ENCODE measurements around the gene TTK. TPM values are rescaled to one million over a fixed set of nuclear protein-coding genes. Genes with fewer than 3 reads are reported as not detected.

Gene TTK
- total RNA-seq, 1 donor from 2014 or later = 32.1 TPM

DNA sequence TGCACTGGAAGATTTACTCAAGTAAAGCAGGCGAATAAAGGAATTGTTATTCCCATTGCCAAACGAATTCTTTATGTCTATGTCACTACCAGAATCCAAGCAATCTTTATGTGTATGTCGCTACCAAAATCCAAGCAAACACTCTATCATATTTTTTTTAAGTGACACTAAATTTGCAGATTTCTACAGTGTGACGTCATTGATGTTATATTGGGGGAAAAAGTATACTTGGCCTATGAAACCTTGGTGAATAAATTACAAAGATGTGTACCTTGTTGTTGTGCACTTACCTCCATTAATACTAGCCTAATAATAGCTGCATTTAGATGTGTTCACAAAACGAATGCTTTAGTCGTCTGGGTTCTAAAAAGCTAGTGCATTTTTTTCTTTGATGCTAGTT lies 957 bp downstream of the TTK start:
- DNase-seq (ENCODE audit: extremely low spot score, unreplicated experiment) = no peak
- Mint-ChIP-seq H3K4me3 (peak overlapping the region; percentile 92), H3K36me3 (no peaks in the 10 kb centered on the region), H3K27me3 (no peaks in the 10 kb centered on the region), H3K27ac (peak overlapping the region; percentile 95), H3K4me1 (ENCODE audit: unreplicated experiment) (peaks cover 22% of the 10 kb centered on the region), H3K9me3 (no peaks in the 10 kb centered on the region)
- TF ChIP-seq CTCF (conservative IDR thresholded peaks at IDR 0.05) = no peak

DNA sequence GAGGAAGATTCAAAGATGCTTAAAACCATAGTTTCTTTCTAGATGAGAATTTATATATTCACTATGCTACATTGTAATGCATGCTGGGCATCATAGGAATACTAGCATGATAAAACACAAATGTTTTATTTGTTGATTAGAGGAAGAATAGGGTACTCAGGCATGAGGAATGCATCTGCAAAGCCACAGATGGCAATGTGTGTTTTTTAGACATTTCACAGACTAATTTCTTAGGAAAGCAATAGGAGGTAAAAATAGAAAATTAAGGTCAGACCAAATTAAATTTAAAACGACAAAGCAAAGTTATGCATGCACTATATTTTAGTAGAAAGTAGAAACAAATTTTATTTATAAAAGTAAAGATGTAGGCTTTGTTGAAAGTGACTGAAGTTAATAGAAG lies 2.1 kb downstream of the TTK start:
- Mint-ChIP-seq H3K27ac (no peak overlapping the region), H3K36me3 (no peaks in the 10 kb centered on the region), H3K27me3 (no peaks in the 10 kb centered on the region), H3K9me3 (no peaks in the 10 kb centered on the region), H3K4me1 (ENCODE audit: unreplicated experiment) (peaks cover 22% of the 10 kb centered on the region), H3K4me3 (peak overlapping the region; percentile 92)
- no peak for TF ChIP-seq CTCF (conservative IDR thresholded peaks at IDR 0.05)
- DNase-seq (ENCODE audit: extremely low spot score, unreplicated experiment) = no peak

GRCh38 chr6:80009531-80009930 lies 5.1 kb downstream of the TTK start:
- no peaks in the 10 kb centered on the region for H3K36me3 Mint-ChIP-seq
- peaks cover 14% of the 10 kb centered on the region for H3K4me1 Mint-ChIP-seq (ENCODE audit: unreplicated experiment)
- H3K4me3 Mint-ChIP-seq = no peak overlapping the region

GRCh38 chr6:80010288-80010687 lies 5.8 kb downstream of the TTK start:
- Mint-ChIP-seq H3K27me3 (no peaks in the 10 kb centered on the region), H3K9me3 (no peaks in the 10 kb centered on the region), H3K4me1 (ENCODE audit: unreplicated experiment) (peaks cover 11% of the 10 kb centered on the region), H3K4me3 (no peak overlapping the region), H3K27ac (no peak overlapping the region), H3K36me3 (no peaks in the 10 kb centered on the region)
- no peak for DNase-seq (ENCODE audit: extremely low spot score, unreplicated experiment)
- no peak for TF ChIP-seq CTCF (conservative IDR thresholded peaks at IDR 0.05)

More at GRCh38 chr6:80009531-80009930, 5.1 kb downstream of the TTK start:
- Mint-ChIP-seq H3K9me3 (no peaks in the 10 kb centered on the region), H3K27me3 (no peaks in the 10 kb centered on the region), H3K27ac (no peak overlapping the region)
- no peak for DNase-seq (ENCODE audit: extremely low spot score, unreplicated experiment)
- no peak for TF ChIP-seq CTCF (conservative IDR thresholded peaks at IDR 0.05)

DNA sequence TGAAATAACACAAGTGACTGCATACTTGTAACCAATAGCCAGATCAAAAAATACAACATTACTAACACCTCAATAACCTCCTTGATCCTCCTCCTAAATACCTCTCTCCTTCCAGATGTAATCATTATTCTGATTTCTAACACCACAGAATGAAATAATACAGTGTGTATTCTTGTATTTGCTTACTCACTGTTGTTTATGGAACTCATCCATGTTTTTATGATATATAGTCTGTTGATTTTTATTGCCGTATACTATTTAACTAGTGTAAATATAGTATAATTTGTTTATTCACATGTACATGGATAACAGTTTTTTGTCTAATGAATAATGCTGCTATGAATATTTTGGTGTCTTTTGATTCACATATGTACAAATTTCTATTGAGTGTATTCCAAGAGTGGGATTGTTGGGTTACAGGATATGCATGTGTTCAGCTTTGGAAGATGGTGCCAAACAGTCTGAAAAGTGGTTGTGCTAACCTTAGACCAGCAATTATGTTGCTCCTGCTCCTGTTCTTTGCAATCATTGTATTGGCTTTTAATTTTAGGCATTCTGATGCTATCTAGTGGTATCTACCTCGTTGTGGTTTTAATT lies 11.5 kb downstream of the TTK start:
- DNase-seq (ENCODE audit: extremely low spot score, unreplicated experiment) = no peak
- TF ChIP-seq CTCF (conservative IDR thresholded peaks at IDR 0.05) = no peak
- peaks cover 6% of the 10 kb centered on the region for H3K36me3 Mint-ChIP-seq
- no peaks in the 10 kb centered on the region for H3K9me3 Mint-ChIP-seq
- no peak overlapping the region for H3K27ac Mint-ChIP-seq
- H3K4me1 Mint-ChIP-seq (ENCODE audit: unreplicated experiment) = no peaks in the 10 kb centered on the region
- H3K27me3 Mint-ChIP-seq = no peaks in the 10 kb centered on the region
- no peak overlapping the region for H3K4me3 Mint-ChIP-seq
